ENCODE results near the gene KRTAP9-8.
"Not testable (repeated sequence)": the region's sequence is repeated elsewhere in the genome, so short reads cannot be mapped to it uniquely, and the experiment has no call there.

DNA sequence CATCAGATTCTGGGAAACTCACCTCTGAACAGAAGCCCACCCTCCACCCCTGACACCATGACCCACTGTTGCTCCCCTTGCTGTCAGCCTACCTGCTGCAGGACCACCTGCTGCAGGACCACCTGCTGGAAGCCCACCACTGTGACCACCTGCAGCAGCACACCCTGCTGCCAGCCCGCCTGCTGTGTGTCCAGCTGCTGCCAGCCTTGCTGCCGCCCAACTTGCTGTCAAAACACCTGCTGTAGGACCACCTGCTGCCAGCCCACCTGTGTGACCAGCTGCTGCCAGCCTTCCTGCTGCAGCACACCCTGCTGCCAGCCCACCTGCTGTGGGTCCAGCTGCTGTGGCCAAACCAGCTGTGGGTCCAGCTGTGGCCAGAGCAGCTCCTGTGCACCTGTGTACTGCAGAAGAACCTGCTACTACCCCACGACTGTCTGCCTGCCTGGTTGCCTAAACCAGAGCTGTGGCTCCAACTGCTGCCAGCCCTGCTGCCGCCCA is 11.2 kb upstream of the KRTAP9-8 start, which contains the start of gene KRTAP9-2:
- TF ChIP-seq POLR2AphosphoS5 (IDR thresholded peaks at IDR 0.05; ENCODE audit: low read depth, low read length); TAF1 (IDR thresholded peaks at IDR 0.05; ENCODE audit: borderline replicate concordance, insufficient read depth, low read length); FOXP2 (optimal IDR thresholded peaks at IDR 0.05; ENCODE audit: borderline replicate concordance, extremely low read depth, extremely low read length, insufficient read depth): not testable (repeated sequence)
- TF ChIP-seq, protein P1, sequence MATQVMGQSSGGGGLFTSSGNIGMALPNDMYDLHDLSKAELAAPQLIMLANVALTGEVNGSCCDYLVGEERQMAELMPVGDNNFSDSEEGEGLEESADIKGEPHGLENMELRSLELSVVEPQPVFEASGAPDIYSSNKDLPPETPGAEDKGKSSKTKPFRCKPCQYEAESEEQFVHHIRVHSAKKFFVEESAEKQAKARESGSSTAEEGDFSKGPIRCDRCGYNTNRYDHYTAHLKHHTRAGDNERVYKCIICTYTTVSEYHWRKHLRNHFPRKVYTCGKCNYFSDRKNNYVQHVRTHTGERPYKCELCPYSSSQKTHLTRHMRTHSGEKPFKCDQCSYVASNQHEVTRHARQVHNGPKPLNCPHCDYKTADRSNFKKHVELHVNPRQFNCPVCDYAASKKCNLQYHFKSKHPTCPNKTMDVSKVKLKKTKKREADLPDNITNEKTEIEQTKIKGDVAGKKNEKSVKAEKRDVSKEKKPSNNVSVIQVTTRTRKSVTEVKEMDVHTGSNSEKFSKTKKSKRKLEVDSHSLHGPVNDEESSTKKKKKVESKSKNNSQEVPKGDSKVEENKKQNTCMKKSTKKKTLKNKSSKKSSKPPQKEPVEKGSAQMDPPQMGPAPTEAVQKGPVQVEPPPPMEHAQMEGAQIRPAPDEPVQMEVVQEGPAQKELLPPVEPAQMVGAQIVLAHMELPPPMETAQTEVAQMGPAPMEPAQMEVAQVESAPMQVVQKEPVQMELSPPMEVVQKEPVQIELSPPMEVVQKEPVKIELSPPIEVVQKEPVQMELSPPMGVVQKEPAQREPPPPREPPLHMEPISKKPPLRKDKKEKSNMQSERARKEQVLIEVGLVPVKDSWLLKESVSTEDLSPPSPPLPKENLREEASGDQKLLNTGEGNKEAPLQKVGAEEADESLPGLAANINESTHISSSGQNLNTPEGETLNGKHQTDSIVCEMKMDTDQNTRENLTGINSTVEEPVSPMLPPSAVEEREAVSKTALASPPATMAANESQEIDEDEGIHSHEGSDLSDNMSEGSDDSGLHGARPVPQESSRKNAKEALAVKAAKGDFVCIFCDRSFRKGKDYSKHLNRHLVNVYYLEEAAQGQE (IDR thresholded peaks at IDR 0.05; ENCODE audit: insufficient read depth in 1 of 2, low read depth in 2 of 2, low read length in 2 of 2): not testable (repeated sequence)

Data from PFSK-1 (cell line).